Neuronal stem cell (in vitro differentiated cells): ENCODE data around the gene SMC1B.

Experiments
- DNase-seq: peaks from one replicate; pipeline ENCODE4 v3.0.0-alpha.2; 2013; ENCODE audit warnings: low spot score
- H2AFZ ChIP-seq: one replicate; pipeline ENCODE4 v1.6.1; 2013; ENCODE audit warnings: mild to moderate bottlenecking, low read length, inconsistent platforms
- H2AK5ac ChIP-seq: 2 replicates; pipeline ENCODE4 v1.6.1; 2013; ENCODE audit warnings: low read depth, mild to moderate bottlenecking, inconsistent platforms, low read length, moderate library complexity, mixed read lengths
- H2BK120ac ChIP-seq: 2 replicates; pipeline ENCODE4 v1.6.1; 2013; ENCODE audit warnings: low read depth, mild to moderate bottlenecking, inconsistent platforms, low read length, moderate library complexity, mixed read lengths
- H2BK12ac ChIP-seq: one replicate; pipeline ENCODE4 v1.6.1; 2013; ENCODE audit warnings: low read length, inconsistent platforms
- H2BK15ac ChIP-seq: 2 replicates; pipeline ENCODE4 v1.6.1; 2013; ENCODE audit warnings: mild to moderate bottlenecking, low read length, inconsistent platforms, mixed read lengths
- H2BK5ac ChIP-seq: one replicate; pipeline ENCODE4 v1.6.1; 2013; ENCODE audit warnings: inconsistent platforms, mild to moderate bottlenecking, low read length, moderate library complexity
- H3K14ac ChIP-seq: one replicate; pipeline ENCODE4 v1.6.1; 2013; ENCODE audit warnings: low read length, inconsistent platforms
- H3K18ac ChIP-seq: 2 replicates; pipeline ENCODE4 v1.6.1; 2013; ENCODE audit warnings: low read length, inconsistent platforms
- H3K23ac ChIP-seq: 2 replicates; pipeline ENCODE4 v1.6.1; 2013; ENCODE audit warnings: low read depth, mild to moderate bottlenecking, mixed read lengths, low read length, inconsistent platforms; ENCODE audit not compliant: poor library complexity
- H3K27ac ChIP-seq: replicated peaks from 3 replicates; pipeline ENCODE4 v1.5.1; 2013; ENCODE audit warnings: low read length, inconsistent platforms
- H3K27me3 ChIP-seq, 3 experiments: 2 replicates each; pipeline ENCODE4 v1.6.1; 2013; ENCODE audit warnings: low read length in 3 of 3, mild to moderate bottlenecking in 2 of 3, inconsistent platforms in 1 of 3, low read depth in 1 of 3, mixed read lengths in 1 of 3, moderate library complexity in 1 of 3; ENCODE audit not compliant: control insufficient read depth in 3 of 3, insufficient read depth in 3 of 3
- H3K36me3 ChIP-seq, 2 donors: replicated peaks in 1 of 2; 2 replicates each; pipeline ENCODE4 v1.6.1; 2013; ENCODE audit warnings: low read length in 2 of 2; ENCODE audit not compliant: control insufficient read depth in 2 of 2, insufficient read depth in 2 of 2
- H3K4ac ChIP-seq: 2 replicates; pipeline ENCODE4 v1.6.1; 2013; ENCODE audit warnings: inconsistent platforms, mild to moderate bottlenecking, low read length, moderate library complexity
- H3K4me1 ChIP-seq, 2 donors: 1 replicate in 1 of 2; 2 replicates in 1 of 2; pipeline ENCODE4 v1.6.1; 2013; ENCODE audit warnings: low read length in 2 of 2, low read depth in 1 of 2; ENCODE audit not compliant: control insufficient read depth in 2 of 2, insufficient read depth in 1 of 2
- H3K4me2 ChIP-seq: one replicate; pipeline ENCODE4 v1.6.1; 2013; ENCODE audit warnings: mild to moderate bottlenecking, low read length, inconsistent platforms; ENCODE audit not compliant: insufficient read depth, poor library complexity, severe bottlenecking
- H3K4me3 ChIP-seq, 2 donors: 2 replicates each; pipeline ENCODE4 v1.5.1; 2013; ENCODE audit warnings: low read length in 2 of 2, mild to moderate bottlenecking in 2 of 2, inconsistent platforms in 1 of 2, moderate library complexity in 1 of 2
- H3K79me1 ChIP-seq: one replicate; pipeline ENCODE4 v1.6.1; 2013; ENCODE audit warnings: low read depth, mild to moderate bottlenecking, inconsistent platforms, low read length, moderate library complexity
- H3K9ac ChIP-seq: one replicate; pipeline ENCODE4 v1.6.1; 2013; ENCODE audit warnings: mild to moderate bottlenecking, low read depth, low read length, inconsistent platforms; ENCODE audit not compliant: poor library complexity
- H3K9me3 ChIP-seq, 2 donors: replicated peaks in 1 of 2; 2 replicates each; pipeline versions ENCODE3 to v1.6.1; 2013; ENCODE audit warnings: low read length in 2 of 2, mild to moderate bottlenecking in 2 of 2, inconsistent platforms in 1 of 2, low read depth in 1 of 2, mixed read lengths in 1 of 2, moderate library complexity in 1 of 2; ENCODE audit not compliant: control insufficient read depth in 2 of 2, insufficient read depth in 1 of 2
- H4K8ac ChIP-seq: one replicate; pipeline ENCODE4 v1.6.1; 2013; ENCODE audit warnings: low read depth, mild to moderate bottlenecking, inconsistent platforms, low read length, moderate library complexity
- H4K91ac ChIP-seq: one replicate; pipeline ENCODE4 v1.6.1; 2013; ENCODE audit warnings: low read length, low read depth, mild to moderate bottlenecking, inconsistent platforms; ENCODE audit not compliant: poor library complexity
- WGBS, 2 donors: extraction: QIAGEN DNeasy Blood & Tissue Kit; methylation state at CpG; one replicate each; pipeline ENCODE4 v1.1.7; 2013; ENCODE audit warnings: missing lambda C conversion rate in 2 of 2, mixed read lengths in 1 of 2; ENCODE audit not compliant: insufficient read length in 2 of 2, insufficient replicate concordance in 1 of 2; ENCODE audit errors: extremely low coverage in 2 of 2; 5-methylcytosine and 5-hydroxymethylcytosine counted together

SMC1B gene

GRCh38 chr22:45318168-45318557 is 95.2 kb downstream of the SMC1B start:
- Histone ChIP-seq H3K14ac (no peak overlapping the region), H3K36me3 (peaks cover 3 to 14% of the 10 kb centered on the region in 2 donors), H3K23ac (no peak overlapping the region), H3K27me3 (no peaks in the 10 kb centered on the region), H4K91ac (no peak overlapping the region), H2BK15ac (no peak overlapping the region), H2AFZ (peak overlapping the region; percentile 6), H3K9me3 (no peaks in the 10 kb centered on the region), H3K4me2 (no peak overlapping the region), H4K8ac (no peak overlapping the region), H3K4me1 (peaks cover 8 to 16% of the 10 kb centered on the region in 2 donors), H2BK5ac (no peak overlapping the region), H3K4ac (no peak overlapping the region), H3K79me1 (no peaks in the 10 kb centered on the region), H3K27ac (no peak overlapping the region), H2BK12ac (no peak overlapping the region), H3K9ac (no peak overlapping the region), H2AK5ac (no peak overlapping the region), H2BK120ac (no peak overlapping the region), H3K4me3 (no peak overlapping the region), H3K18ac (no peak overlapping the region)
- WGBS, 2 donors, result no CpG with 5 or more reads among the region's 8 CpGs
- no peak for DNase-seq

GRCh38 chr22:45317551-45318167 is 95.7 kb downstream of the SMC1B start:
- Histone ChIP-seq H3K9ac (no peak overlapping the region), H2BK120ac (no peak overlapping the region), H3K4me1 (peaks cover 9 to 16% of the 10 kb centered on the region in 2 donors), H3K4me3 (no peak overlapping the region), H2BK15ac (no peak overlapping the region), H4K91ac (no peak overlapping the region), H2BK12ac (no peak overlapping the region), H3K79me1 (no peaks in the 10 kb centered on the region), H3K23ac (no peak overlapping the region), H2AFZ (no peak overlapping the region), H3K27me3 (no peaks in the 10 kb centered on the region), H3K36me3 (peaks cover 2 to 9% of the 10 kb centered on the region in 2 donors), H3K14ac (no peak overlapping the region), H4K8ac (no peak overlapping the region), H3K27ac (no peak overlapping the region), H2BK5ac (no peak overlapping the region), H3K4me2 (no peak overlapping the region), H3K9me3 (no peaks in the 10 kb centered on the region), H2AK5ac (no peak overlapping the region), H3K4ac (no peak overlapping the region), H3K18ac (no peak overlapping the region)
- no peak for DNase-seq
- WGBS, 2 donors, result no CpG with 5 or more reads among the region's 19 CpGs

DNA sequence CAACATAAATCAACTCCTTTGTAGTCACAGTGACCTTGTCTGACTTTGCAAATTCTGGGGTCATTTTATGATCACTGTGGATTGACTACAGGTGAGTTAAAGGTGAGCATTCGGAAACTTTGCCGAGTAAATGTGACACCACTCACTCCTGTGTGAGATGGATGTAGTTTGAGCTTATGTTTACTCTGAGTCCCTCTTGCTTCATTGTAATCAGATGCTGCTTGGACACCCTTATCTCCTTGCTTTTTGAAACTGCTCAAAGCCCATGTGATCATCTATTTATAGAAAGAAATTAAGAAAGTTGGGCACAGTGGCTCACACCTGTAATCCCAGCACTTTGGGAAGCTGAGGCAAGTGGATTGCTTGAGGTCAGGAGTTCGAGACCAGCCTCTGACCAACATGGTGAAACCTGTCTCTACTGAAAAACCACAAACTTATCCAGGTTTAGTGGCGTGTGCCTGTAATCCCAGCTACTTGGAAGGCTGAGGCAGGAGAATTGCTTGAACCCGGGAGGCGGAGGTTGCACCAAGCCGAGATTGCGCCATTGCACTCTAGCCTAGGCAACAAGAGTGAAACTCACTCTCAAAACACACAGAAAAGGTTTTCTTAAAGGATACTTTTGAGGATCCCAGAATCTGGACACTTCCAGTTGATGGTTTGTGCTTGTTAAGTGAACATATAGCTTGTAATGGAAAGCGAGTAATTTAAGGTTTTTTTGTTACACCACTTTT is 96.4 kb downstream of the SMC1B start:
- no peak overlapping the region for H3K9ac ChIP-seq
- H3K4me2 ChIP-seq, result no peak overlapping the region
- no CpG with 5 or more reads among the region's 9 CpGs for WGBS, 2 donors
- H3K9me3 ChIP-seq, result no peaks in the 10 kb centered on the region
- no peaks in the 10 kb centered on the region for H3K27me3 ChIP-seq
- no peak overlapping the region for H3K23ac ChIP-seq
- H4K8ac ChIP-seq, result no peak overlapping the region
- peaks cover 9 to 16% of the 10 kb centered on the region in 2 donors for H3K4me1 ChIP-seq
- H4K91ac ChIP-seq, result no peak overlapping the region
- no peak overlapping the region for H3K14ac ChIP-seq
- no peak overlapping the region for H2AK5ac ChIP-seq
- H3K36me3 ChIP-seq, result peaks cover 0 to 4% of the 10 kb centered on the region in 2 donors
- no peak overlapping the region for H3K4ac ChIP-seq
- no peak overlapping the region for H3K4me3 ChIP-seq
- no peak for DNase-seq
- H2BK5ac ChIP-seq, result no peak overlapping the region
- no peak overlapping the region for H3K27ac ChIP-seq
- no peak overlapping the region for H2BK120ac ChIP-seq
- H3K79me1 ChIP-seq, result no peaks in the 10 kb centered on the region
- no peak overlapping the region for H2AFZ ChIP-seq
- H2BK15ac ChIP-seq, result no peak overlapping the region
- H3K18ac ChIP-seq, result no peak overlapping the region
- no peak overlapping the region for H2BK12ac ChIP-seq

GRCh38 chr22:45314786-45315185 is 98.6 kb downstream of the SMC1B start:
- Histone ChIP-seq H3K4ac (no peak overlapping the region), H3K4me3 (no peak overlapping the region), H2BK5ac (no peak overlapping the region), H2BK12ac (no peak overlapping the region), H3K27me3 (peaks cover 0 to 6% (median 0%) of the 10 kb centered on the region in 3 experiments), H3K27ac (no peak overlapping the region), H3K4me2 (no peak overlapping the region), H2BK120ac (no peak overlapping the region), H3K9me3 (no peaks in the 10 kb centered on the region), H4K91ac (no peak overlapping the region), H3K23ac (no peak overlapping the region), H3K79me1 (peaks cover 4% of the 10 kb centered on the region), H3K14ac (no peak overlapping the region), H3K9ac (no peak overlapping the region), H2AK5ac (no peak overlapping the region), H3K18ac (no peak overlapping the region), H2AFZ (no peak overlapping the region), H4K8ac (no peak overlapping the region), H3K36me3 (peaks cover 0 to 2% of the 10 kb centered on the region in 2 donors), H3K4me1 (peaks cover 18 to 25% of the 10 kb centered on the region in 2 donors), H2BK15ac (no peak overlapping the region)
- no CpG with 5 or more reads among the region's 6 CpGs for WGBS, 2 donors
- DNase-seq, result no peak
